Osteoblast (primary cell): ENCODE measurements around the gene NAT9. TPM values are rescaled to one million over a fixed set of nuclear protein-coding genes. Genes with fewer than 3 reads are reported as not detected.
A peak's percentile ranks its signal among the peaks of the same experiment; 100 is the strongest.

Experiments used
- DNase-seq: peaks from one replicate; pipeline ENCODE4 v3.0.0; 2011; ENCODE audit warnings: low spot score, mixed read lengths; ENCODE audit not compliant: insufficient read length; ENCODE audit errors: missing footprints
- H2AFZ ChIP-seq: 2 replicates; pipeline ENCODE4 v1.6.0; 2011; ENCODE audit warnings: mild to moderate bottlenecking, low read length
- H3K27ac ChIP-seq: 2 replicates; pipeline ENCODE4 v1.5.1; 2011; ENCODE audit warnings: mild to moderate bottlenecking, low read depth, low read length, moderate library complexity
- H3K27me3 ChIP-seq: 2 replicates; pipeline ENCODE4 v1.6.0; 2012; ENCODE audit warnings: mild to moderate bottlenecking, control low read depth, inconsistent platforms, low read length, moderate library complexity; ENCODE audit not compliant: insufficient read depth
- H3K36me3 ChIP-seq: 2 replicates; pipeline ENCODE4 v1.5.1; 2011; ENCODE audit warnings: mild to moderate bottlenecking, low read length, control low read depth, moderate library complexity; ENCODE audit not compliant: insufficient read depth
- H3K4me1 ChIP-seq: 2 replicates; pipeline ENCODE4 v1.5.1; 2011; ENCODE audit warnings: mild to moderate bottlenecking, low read length, control low read depth, moderate library complexity; ENCODE audit not compliant: insufficient read depth
- H3K4me2 ChIP-seq: 2 replicates; pipeline ENCODE4 v1.6.0; 2011; ENCODE audit warnings: mild to moderate bottlenecking, low read length; ENCODE audit not compliant: insufficient read depth
- H3K4me3 ChIP-seq: fragments of 200-600 bp; sonication (generic); 3 replicates; pipeline ENCODE4 v1.5.1; 2012; ENCODE audit warnings: mild to moderate bottlenecking, low read length, inconsistent platforms; ENCODE audit not compliant: insufficient read depth
- H3K79me2 ChIP-seq: 2 replicates; pipeline ENCODE4 v1.6.0; 2012; ENCODE audit warnings: mild to moderate bottlenecking, low read length, control low read depth, inconsistent platforms; ENCODE audit not compliant: insufficient read depth
- H3K9me3 ChIP-seq: 2 replicates; pipeline ENCODE4 v1.5.1; 2011; ENCODE audit warnings: low read depth, low read length, control low read depth
- H4K20me1 ChIP-seq: 2 replicates; pipeline ENCODE4 v1.6.0; 2012; ENCODE audit warnings: mild to moderate bottlenecking, low read length, control low read depth; ENCODE audit not compliant: insufficient read depth
- CTCF ChIP-seq: IDR thresholded peaks from 2 replicates; pipeline ENCODE4 v1.5.1; 2011; ENCODE audit warnings: mild to moderate bottlenecking, low read depth, low read length, moderate library complexity; ENCODE audit errors: extremely low read depth
- total RNA-seq: library from RNA; depleted of rRNA; stranded (reverse); fragments of >200 nt; gene quantifications from 2 replicates; pipeline ENCODE4 v1.2.3, GENCODE V29; 2012

NAT9 gene
- total RNA-seq, 1 donor, result 35.1 TPM

- H2AFZ ChIP-seq, result no peak overlapping the region
- peak; percentile 68 for DNase-seq
- no peak for TF ChIP-seq CTCF
- no peaks in the 10 kb centered on the region for H3K9me3 ChIP-seq
- peaks cover 23% of the 10 kb centered on the region for H4K20me1 ChIP-seq
- no peak overlapping the region for H3K4me2 ChIP-seq
- no peaks in the 10 kb centered on the region for H3K27me3 ChIP-seq
- peaks cover 33% of the 10 kb centered on the region for H3K79me2 ChIP-seq
- H3K4me1 ChIP-seq, result peaks cover 35% of the 10 kb centered on the region
- H3K4me3 ChIP-seq, result no peak overlapping the region
- H3K36me3 ChIP-seq, result no peaks in the 10 kb centered on the region
- H3K27ac ChIP-seq, result no peak overlapping the region
Observed at GRCh38 chr17:74759243-74759801, 16.8 kb downstream of the NAT9 start.

GRCh38 chr17:74758848-74759168 lies 17.3 kb downstream of the NAT9 start:
- H4K20me1 ChIP-seq, result peaks cover 23% of the 10 kb centered on the region
- H3K4me3 ChIP-seq, result peak overlapping the region; percentile 25
- H3K27ac ChIP-seq, result no peak overlapping the region
- H3K36me3 ChIP-seq, result no peaks in the 10 kb centered on the region
- H3K27me3 ChIP-seq, result no peaks in the 10 kb centered on the region
- TF ChIP-seq CTCF, result no peak
- H3K79me2 ChIP-seq, result peaks cover 33% of the 10 kb centered on the region
- no peaks in the 10 kb centered on the region for H3K9me3 ChIP-seq
- no peak overlapping the region for H2AFZ ChIP-seq
- H3K4me2 ChIP-seq, result peak overlapping the region; percentile 61
- peak; percentile 98 for DNase-seq
- peaks cover 35% of the 10 kb centered on the region for H3K4me1 ChIP-seq

- H3K79me2 ChIP-seq, result peaks cover 33% of the 10 kb centered on the region
- peak overlapping the region; percentile 25 for H3K4me3 ChIP-seq
- peak overlapping the region; percentile 61 for H3K4me2 ChIP-seq
- H2AFZ ChIP-seq, result no peak overlapping the region
- H3K27ac ChIP-seq, result no peak overlapping the region
- no peaks in the 10 kb centered on the region for H3K36me3 ChIP-seq
- no peak for TF ChIP-seq CTCF
- DNase-seq, result peak; percentile 78
- H3K27me3 ChIP-seq, result no peaks in the 10 kb centered on the region
- H3K4me1 ChIP-seq, result peaks cover 35% of the 10 kb centered on the region
- H3K9me3 ChIP-seq, result no peaks in the 10 kb centered on the region
- peaks cover 23% of the 10 kb centered on the region for H4K20me1 ChIP-seq
Observed at GRCh38 chr17:74757931-74758847, 18.0 kb downstream of the NAT9 start.

GRCh38 chr17:74757502-74757901 lies 18.6 kb downstream of the NAT9 start:
- TF ChIP-seq CTCF, result no peak
- H4K20me1 ChIP-seq, result peaks cover 23% of the 10 kb centered on the region
- H3K79me2 ChIP-seq, result peaks cover 38% of the 10 kb centered on the region
- H3K9me3 ChIP-seq, result no peaks in the 10 kb centered on the region
- H2AFZ ChIP-seq, result no peak overlapping the region
- no peaks in the 10 kb centered on the region for H3K27me3 ChIP-seq
- H3K4me1 ChIP-seq, result peaks cover 35% of the 10 kb centered on the region
- H3K4me3 ChIP-seq, result no peak overlapping the region
- H3K36me3 ChIP-seq, result no peaks in the 10 kb centered on the region
- no peak overlapping the region for H3K4me2 ChIP-seq
- H3K27ac ChIP-seq, result no peak overlapping the region
- peak; percentile 85 for DNase-seq
